ENCODE results near the gene OTOG. TPM values are rescaled to one million over a fixed set of nuclear protein-coding genes. Genes with fewer than 3 reads are reported as not detected.

The OTOG gene
- polyA plus RNA-seq = not detected

- WGBS, 3 donors = 8 to 16% (median 12%) methylated on average over 19 to 20 of the region's 20 CpGs
- H3K27ac ChIP-seq (ENCODE audit: low read depth, low read length) = no peak within 1 kb of the TSS
Measured at GRCh38 chr11:17547051-17547577, at the start of gene OTOG. TSS of gene OTOG (plus strand) at chr11:17547259. CDS start at chr11:17547373, 114 bp downstream.

- no peak overlapping the region for H3K27ac ChIP-seq (ENCODE audit: low read depth, low read length)
- 38 to 55% (median 42%) methylated on average over 4 of the region's 4 CpGs for WGBS, 3 donors
Measured at GRCh38 chr11:17498058-17498457, 49.0 kb upstream of the OTOG start.

- WGBS, 3 donors = 81 to 91% (median 87%) methylated on average over 5 of the region's 5 CpGs
- H3K27ac ChIP-seq (ENCODE audit: low read depth, low read length) = no peak overlapping the region
Measured at GRCh38 chr11:17498475-17498874, 48.6 kb upstream of the OTOG start.

GRCh38 chr11:17500673-17501072 is 46.4 kb upstream of the OTOG start:
- 89 to 92% (median 91%) methylated on average over 12 of the region's 12 CpGs for WGBS, 3 donors

GRCh38 chr11:17502630-17503029 is 44.4 kb upstream of the OTOG start:
- WGBS, 3 donors = 86 to 94% (median 88%) methylated on average over 4 of the region's 4 CpGs

More at GRCh38 chr11:17500673-17501072, 46.4 kb upstream of the OTOG start:
- H3K27ac ChIP-seq (ENCODE audit: low read depth, low read length) = no peak overlapping the region

GRCh38 chr11:17504330-17505107 is 42.5 kb upstream of the OTOG start:
- no peak overlapping the region for H3K27ac ChIP-seq (ENCODE audit: low read depth, low read length)
- WGBS, 3 donors = 36 to 40% (median 38%) methylated on average over 9 of the region's 9 CpGs

More at GRCh38 chr11:17502630-17503029, 44.4 kb upstream of the OTOG start:
- no peak overlapping the region for H3K27ac ChIP-seq (ENCODE audit: low read depth, low read length)

GRCh38 chr11:17505146-17505545 is 41.9 kb upstream of the OTOG start:
- WGBS, 3 donors = 81 to 89% (median 84%) methylated on average over 4 of the region's 4 CpGs
- no peak overlapping the region for H3K27ac ChIP-seq (ENCODE audit: low read depth, low read length)

GRCh38 chr11:17506314-17506713 is 40.7 kb upstream of the OTOG start:
- no peak overlapping the region for H3K27ac ChIP-seq (ENCODE audit: low read depth, low read length)
- 79 to 92% (median 86%) methylated on average over 6 of the region's 6 CpGs for whole genome bisulfite sequencing, 3 donors

- WGBS, 3 donors = 66 to 77% (median 76%) methylated on average over 3 of the region's 3 CpGs
Measured at GRCh38 chr11:17506942-17507341, 40.1 kb upstream of the OTOG start.

GRCh38 chr11:17507773-17508172 is 39.3 kb upstream of the OTOG start:
- 88 to 94% (median 90%) methylated on average over 2 of the region's 2 CpGs for WGBS, 3 donors
- H3K27ac ChIP-seq (ENCODE audit: low read depth, low read length) = no peak overlapping the region

More at GRCh38 chr11:17506942-17507341, 40.1 kb upstream of the OTOG start:
- no peak overlapping the region for H3K27ac ChIP-seq (ENCODE audit: low read depth, low read length)

GRCh38 chr11:17508306-17508705 is 38.8 kb upstream of the OTOG start:
- no peak overlapping the region for H3K27ac ChIP-seq (ENCODE audit: low read depth, low read length)
- WGBS, 3 donors = 41 to 55% (median 48%) methylated on average over 3 of the region's 3 CpGs

- WGBS, 3 donors = 36 to 41% (median 39%) methylated on average over 3 of the region's 3 CpGs
- no peak overlapping the region for H3K27ac ChIP-seq (ENCODE audit: low read depth, low read length)
Measured at GRCh38 chr11:17508791-17509190, 38.3 kb upstream of the OTOG start.

- no peak overlapping the region for H3K27ac ChIP-seq (ENCODE audit: low read depth, low read length)
- WGBS, 3 donors = 61 to 88% (median 79%) methylated on average over 4 of the region's 4 CpGs
Measured at GRCh38 chr11:17510507-17511206, 36.4 kb upstream of the OTOG start.

- 46 to 88% (median 57%) methylated on average over 3 of the region's 3 CpGs for WGBS, 3 donors
Measured at GRCh38 chr11:17511571-17511970, 35.5 kb upstream of the OTOG start.

GRCh38 chr11:17512101-17512500 is 35.0 kb upstream of the OTOG start:
- WGBS, 3 donors = 42 to 60% (median 51%) methylated on average over 2 of the region's 2 CpGs
- H3K27ac ChIP-seq (ENCODE audit: low read depth, low read length) = no peak overlapping the region

More at GRCh38 chr11:17511571-17511970, 35.5 kb upstream of the OTOG start:
- no peak overlapping the region for H3K27ac ChIP-seq (ENCODE audit: low read depth, low read length)

- H3K27ac ChIP-seq (ENCODE audit: low read depth, low read length) = no peak overlapping the region
- WGBS, 3 donors = 76 to 95% (median 95%) methylated on average over 1 of the region's 1 CpG
Measured at GRCh38 chr11:17513853-17514252, 33.2 kb upstream of the OTOG start.

- 84 to 86% (median 86%) methylated on average over 4 of the region's 4 CpGs for WGBS, 3 donors
- no peak overlapping the region for H3K27ac ChIP-seq (ENCODE audit: low read depth, low read length)
Measured at GRCh38 chr11:17514476-17514875, 32.6 kb upstream of the OTOG start.

GRCh38 chr11:17515443-17516176 is 31.4 kb upstream of the OTOG start:
- H3K27ac ChIP-seq (ENCODE audit: low read depth, low read length) = no peak overlapping the region
- WGBS, 3 donors = 67 to 74% (median 72%) methylated on average over 5 of the region's 5 CpGs
